Activated CD4-positive, alpha-beta T cell treated with anti-CD3 and anti-CD28 coated beads, Interleukin-2, Interleukin-6, amounts not matched to agents 100 ng/mL and 50 ng/mL, durations not matched to agents 16 hours and 8 hours (primary cell): ENCODE measurements around the gene GPHN.

Source experiments
- DNase-seq: peaks from one replicate; pipeline ENCODE4 v3.0.0-alpha.2; 2020

Gene GPHN

GRCh38 chr14:66601932-66602578 lies 94.1 kb downstream of the GPHN start:
- peak; percentile 7 for DNase-seq

GRCh38 chr14:66603945-66604344 lies 96.0 kb downstream of the GPHN start:
- no peak for DNase-seq

GRCh38 chr14:66606826-66607225 lies 98.9 kb downstream of the GPHN start:
- DNase-seq: peak; percentile 21

- peak; percentile 36 for DNase-seq
Measured at GRCh38 chr14:66610154-66610563, 102.2 kb downstream of the GPHN start.

GRCh38 chr14:66613344-66613743 lies 105.4 kb downstream of the GPHN start:
- no peak for DNase-seq

GRCh38 chr14:66619952-66620351 lies 112.0 kb downstream of the GPHN start:
- DNase-seq: no peak

GRCh38 chr14:66623838-66624237 lies 115.9 kb downstream of the GPHN start:
- DNase-seq: no peak

- DNase-seq: peak; percentile 53
Measured at GRCh38 chr14:66624336-66624937, 116.5 kb downstream of the GPHN start.

GRCh38 chr14:66628636-66629035 lies 120.7 kb downstream of the GPHN start:
- no peak for DNase-seq

- no peak for DNase-seq
Measured at GRCh38 chr14:66629499-66629898, 121.6 kb downstream of the GPHN start.

- DNase-seq: no peak
Measured at GRCh38 chr14:66634876-66635275, 126.9 kb downstream of the GPHN start.

GRCh38 chr14:66635435-66635834 lies 127.5 kb downstream of the GPHN start:
- no peak for DNase-seq

- DNase-seq: no peak
Measured at GRCh38 chr14:66636240-66636639, 128.3 kb downstream of the GPHN start.

GRCh38 chr14:66638689-66639088 lies 130.7 kb downstream of the GPHN start:
- DNase-seq: peak; percentile 13

- no peak for DNase-seq
Measured at GRCh38 chr14:66641861-66642635, 134.1 kb downstream of the GPHN start.

GRCh38 chr14:66643344-66643743 lies 135.4 kb downstream of the GPHN start:
- no peak for DNase-seq

- no peak for DNase-seq
Measured at GRCh38 chr14:66645716-66646115, 137.8 kb downstream of the GPHN start.

- DNase-seq: peak; percentile 78
Measured at GRCh38 chr14:66649498-66649897, 141.6 kb downstream of the GPHN start.

GRCh38 chr14:66650491-66650911 lies 142.6 kb downstream of the GPHN start:
- peak; percentile 73 for DNase-seq

GRCh38 chr14:66651536-66652220 lies 143.7 kb downstream of the GPHN start:
- no peak for DNase-seq

- DNase-seq: no peak
Measured at GRCh38 chr14:66652525-66653106, 144.7 kb downstream of the GPHN start.

GRCh38 chr14:66657780-66658179 lies 149.8 kb downstream of the GPHN start:
- no peak for DNase-seq

- DNase-seq: peak; percentile 1
Measured at GRCh38 chr14:66662374-66662773, 154.4 kb downstream of the GPHN start.
